ENCODE results near the gene BMP8B. TPM values are rescaled to one million over a fixed set of nuclear protein-coding genes. Genes with fewer than 3 reads are reported as not detected.
"Not testable (repeated sequence)": the region's sequence is repeated elsewhere in the genome, so short reads cannot be mapped to it uniquely, and the experiment has no call there.

The BMP8B gene
- total RNA-seq, 1 donor from 2014 or later: 0.27 TPM

DNA sequence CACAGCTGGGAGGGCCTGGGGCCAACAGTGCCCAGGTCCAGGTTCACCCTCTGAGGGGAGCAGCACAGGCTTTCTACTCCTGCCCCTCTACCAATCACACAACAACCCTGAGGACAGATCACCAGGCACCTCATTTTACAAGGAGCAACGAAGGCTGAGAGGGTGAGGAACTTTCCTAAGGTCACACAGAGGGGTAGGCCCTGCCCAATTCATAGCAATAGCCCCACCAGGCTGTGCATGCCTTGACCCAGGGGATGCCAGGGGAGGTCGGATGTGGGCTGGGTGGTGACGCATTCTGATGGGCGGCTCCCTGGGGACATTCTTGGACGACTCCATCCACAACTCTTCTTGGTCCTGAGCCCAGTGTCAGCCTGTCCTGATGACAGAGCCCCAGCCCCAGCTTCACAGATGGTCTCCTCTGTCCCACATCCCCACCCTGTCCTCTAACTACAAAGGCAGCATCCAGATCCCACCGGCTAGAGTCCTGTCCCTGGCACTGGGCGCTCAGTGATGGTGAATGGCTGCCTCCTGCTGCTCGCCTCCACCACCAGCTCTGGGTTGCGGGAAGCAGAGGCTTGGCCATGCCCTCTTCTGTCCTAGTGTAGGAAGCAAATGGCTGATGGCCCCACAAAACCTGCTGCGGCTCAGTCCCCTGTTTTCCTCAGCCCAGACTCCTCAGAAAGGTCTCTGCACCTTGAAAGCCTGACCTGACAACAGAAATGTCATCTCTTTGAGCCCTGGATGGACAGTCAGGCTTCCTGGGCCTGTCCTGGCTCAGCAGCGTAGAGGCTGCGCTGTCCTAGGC lies 2.2 kb downstream of the BMP8B start:
- DNase-seq; intact Hi-C loops (cut with DNase I): not testable (repeated sequence)
- ATAC-seq (ENCODE audit: poor library complexity): peak; percentile 8

GRCh38 chr1:39782685-39783084 lies 6.0 kb downstream of the BMP8B start:
- intact Hi-C loops (cut with DNase I); ATAC-seq (ENCODE audit: poor library complexity); DNase-seq: not testable (repeated sequence)

DNA sequence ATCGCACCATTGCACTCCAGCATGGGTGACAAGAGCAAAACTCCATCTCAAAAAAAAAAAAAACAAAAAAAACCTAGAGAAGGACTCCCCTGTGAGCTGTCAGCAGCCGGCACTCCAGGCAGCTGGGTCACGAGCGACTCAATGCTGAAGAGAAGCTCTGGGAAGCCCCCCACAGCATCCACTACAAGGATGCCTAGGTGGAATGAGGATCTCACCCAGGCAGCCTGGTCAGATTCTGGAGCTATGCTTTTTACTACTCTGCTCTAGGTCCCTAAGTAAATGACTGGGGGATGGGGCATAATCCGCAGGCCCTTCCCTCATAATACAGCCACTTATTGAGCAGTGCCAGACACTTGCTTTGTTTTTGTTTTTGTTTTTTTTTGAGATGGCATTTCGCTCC lies 6.6 kb downstream of the BMP8B start:
- DNase-seq (no peak), ATAC-seq (ENCODE audit: poor library complexity) (no peak)
- intact Hi-C loops (cut with DNase I): no loop called here

- intact Hi-C loops (cut with DNase I): no loop called here
- no peak for ATAC-seq (ENCODE audit: poor library complexity)
- DNase-seq: no peak
Measured at GRCh38 chr1:39781349-39781715, 7.3 kb downstream of the BMP8B start.

- DNase-seq (no peak), ATAC-seq (ENCODE audit: poor library complexity) (no peak)
- intact Hi-C loops (cut with DNase I): no loop called here
Measured at GRCh38 chr1:39779821-39780220, 8.8 kb downstream of the BMP8B start.

DNA sequence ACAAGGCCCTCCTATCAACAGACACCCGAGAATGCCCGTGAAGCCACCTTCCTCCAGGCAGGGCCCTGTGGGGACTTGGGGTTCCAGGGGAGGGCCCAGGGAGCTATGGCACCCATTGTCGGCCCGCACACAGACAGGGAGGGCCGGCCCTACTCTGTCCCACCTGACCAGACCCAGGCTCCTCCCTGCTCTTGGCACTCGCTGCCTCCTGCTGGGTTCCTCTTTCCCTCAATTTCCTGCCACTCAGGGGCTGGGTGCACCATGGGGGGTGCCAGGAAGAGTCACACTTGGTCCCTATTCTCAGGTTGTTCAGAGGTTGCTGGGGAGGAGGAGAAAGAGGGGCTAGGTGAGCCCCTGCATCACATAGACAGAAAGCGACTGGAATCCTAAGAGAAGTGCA lies 9.5 kb downstream of the BMP8B start:
- intact Hi-C loops (cut with DNase I): no loop called here
- DNase-seq (no peak), ATAC-seq (ENCODE audit: poor library complexity) (no peak)

- not testable (repeated sequence) for ATAC-seq (ENCODE audit: poor library complexity); DNase-seq
Measured at GRCh38 chr1:39778463-39779099, 10.1 kb downstream of the BMP8B start.

DNA sequence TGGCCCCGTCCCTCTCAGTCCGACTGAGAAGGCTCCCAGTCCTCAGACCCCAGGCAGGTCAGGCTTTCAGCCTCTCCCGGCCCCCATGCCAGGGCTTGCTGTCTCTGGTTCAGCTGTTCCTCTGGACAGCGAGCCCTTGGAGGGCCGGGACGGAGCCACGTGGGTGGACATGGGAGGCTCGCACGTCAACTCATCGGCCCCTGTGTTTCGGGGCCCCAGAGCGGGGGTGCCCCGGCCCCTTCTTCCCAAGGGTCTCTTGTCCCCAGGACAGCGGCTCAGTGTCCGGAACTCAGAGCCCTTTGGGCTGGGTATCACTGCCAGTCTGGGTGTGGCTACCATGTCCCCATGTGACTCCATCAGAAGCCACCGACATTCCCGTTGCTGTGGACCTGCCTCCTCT lies 10.8 kb downstream of the BMP8B start:
- ATAC-seq (ENCODE audit: poor library complexity); DNase-seq; intact Hi-C loops (cut with DNase I): not testable (repeated sequence)

More at GRCh38 chr1:39778463-39779099, 10.1 kb downstream of the BMP8B start:
- intact Hi-C loops (cut with DNase I): not testable (repeated sequence)

DNA sequence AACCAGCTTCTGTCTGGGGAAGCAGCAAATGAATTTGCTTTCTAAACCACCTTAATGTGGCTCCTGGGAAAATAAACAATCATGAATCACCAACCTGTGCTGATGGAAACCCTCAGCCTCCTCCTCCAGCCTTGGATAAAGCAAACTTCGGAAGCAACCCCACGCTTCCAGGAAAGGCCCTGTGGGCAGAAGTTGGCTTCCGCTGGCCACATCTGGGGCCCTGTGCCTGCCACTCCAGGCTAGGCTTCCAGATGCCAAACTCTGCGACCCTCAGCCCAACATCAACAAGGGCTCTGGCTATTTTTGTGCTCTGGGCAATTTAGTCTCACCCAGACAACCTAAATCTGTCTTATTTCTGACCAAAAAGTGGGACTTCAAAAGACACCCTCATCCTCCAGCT lies 11.4 kb downstream of the BMP8B start:
- DNase-seq (no peak), ATAC-seq (ENCODE audit: poor library complexity) (no peak)
- intact Hi-C loops (cut with DNase I): no loop called here

DNA sequence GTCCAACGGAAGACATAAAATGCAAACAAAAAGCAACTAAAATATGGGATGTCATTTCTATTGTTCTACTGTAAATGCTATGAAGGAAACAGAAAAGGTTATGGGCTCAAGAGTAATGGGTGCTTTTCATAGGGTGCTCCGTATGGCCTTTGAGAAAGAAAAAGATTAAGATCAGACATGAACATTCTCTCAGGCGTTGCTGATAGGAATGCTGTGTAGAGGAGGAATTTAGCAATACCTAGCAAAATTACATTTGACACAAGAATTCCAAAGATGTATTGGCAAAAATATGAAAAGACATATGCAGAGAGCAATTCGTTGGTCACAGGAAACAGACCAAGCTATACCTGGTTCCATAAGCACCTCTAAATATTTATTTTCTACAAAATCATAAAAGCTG lies 11.8 kb downstream of the BMP8B start:
- intact Hi-C loops (cut with DNase I): no loop called here
- DNase-seq: no peak
- ATAC-seq (ENCODE audit: poor library complexity): no peak

DNA sequence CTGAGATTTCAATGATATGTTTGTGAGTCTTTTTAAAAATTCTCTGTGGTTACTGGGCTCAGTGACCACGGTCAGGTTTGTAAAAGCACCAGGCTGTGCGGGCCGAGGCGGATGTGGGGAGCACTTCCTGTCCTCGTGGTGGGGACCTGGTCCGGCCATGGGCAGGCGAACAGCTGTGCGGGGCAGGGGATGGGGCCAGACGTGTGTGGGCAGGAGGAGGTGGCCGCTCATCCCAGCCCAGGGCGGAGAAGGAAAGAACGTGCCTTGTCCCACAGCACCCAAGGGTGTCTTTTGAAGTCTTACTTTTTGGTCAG lies 12.3 kb downstream of the BMP8B start:
- no peak for DNase-seq
- ATAC-seq (ENCODE audit: poor library complexity): no peak

DNA sequence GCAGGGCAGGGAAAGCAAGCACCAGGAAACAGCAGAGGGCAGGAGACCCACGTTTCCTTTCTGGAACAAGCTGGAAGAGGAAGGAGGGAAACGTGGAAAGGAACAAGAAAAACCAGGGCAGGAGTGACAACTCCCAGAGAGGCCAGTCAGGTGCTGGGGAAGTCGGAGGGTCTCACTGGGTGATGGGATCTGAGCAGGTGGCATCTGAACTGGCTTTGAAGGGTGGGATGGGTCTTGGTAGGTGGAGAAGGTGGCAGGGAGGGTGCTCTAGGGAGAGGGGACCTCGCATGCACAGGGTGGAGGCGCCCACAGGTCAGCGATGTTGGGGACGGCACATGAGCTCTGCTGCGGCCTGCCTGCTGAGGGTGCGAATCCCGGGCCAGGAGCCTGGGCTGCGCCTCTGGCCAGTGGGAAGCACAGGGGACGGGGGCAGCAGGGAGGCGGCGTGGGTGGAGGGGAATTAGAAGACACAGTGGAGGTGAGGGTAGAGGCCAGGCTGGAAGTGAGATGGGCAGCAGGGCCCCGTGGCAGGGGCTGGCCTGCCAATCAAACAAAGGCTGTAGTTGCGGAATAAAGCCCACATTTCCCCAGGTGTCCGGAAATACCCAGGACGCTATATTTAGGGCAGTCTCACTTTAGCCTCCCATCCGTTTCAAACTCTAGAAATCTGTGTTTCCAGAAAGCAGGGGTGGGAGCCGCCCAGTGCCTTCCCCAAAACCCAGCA lies 12.8 kb downstream of the BMP8B start:
- DNase-seq; ATAC-seq (ENCODE audit: poor library complexity); intact Hi-C loops (cut with DNase I): not testable (repeated sequence)

More for the DNA sequence above, 12.3 kb downstream of the BMP8B start:
- intact Hi-C loops (cut with DNase I): no loop called here

GRCh38 chr1:39775141-39775540 lies 13.5 kb downstream of the BMP8B start:
- ATAC-seq (ENCODE audit: poor library complexity); intact Hi-C loops (cut with DNase I); DNase-seq: not testable (repeated sequence)

DNA sequence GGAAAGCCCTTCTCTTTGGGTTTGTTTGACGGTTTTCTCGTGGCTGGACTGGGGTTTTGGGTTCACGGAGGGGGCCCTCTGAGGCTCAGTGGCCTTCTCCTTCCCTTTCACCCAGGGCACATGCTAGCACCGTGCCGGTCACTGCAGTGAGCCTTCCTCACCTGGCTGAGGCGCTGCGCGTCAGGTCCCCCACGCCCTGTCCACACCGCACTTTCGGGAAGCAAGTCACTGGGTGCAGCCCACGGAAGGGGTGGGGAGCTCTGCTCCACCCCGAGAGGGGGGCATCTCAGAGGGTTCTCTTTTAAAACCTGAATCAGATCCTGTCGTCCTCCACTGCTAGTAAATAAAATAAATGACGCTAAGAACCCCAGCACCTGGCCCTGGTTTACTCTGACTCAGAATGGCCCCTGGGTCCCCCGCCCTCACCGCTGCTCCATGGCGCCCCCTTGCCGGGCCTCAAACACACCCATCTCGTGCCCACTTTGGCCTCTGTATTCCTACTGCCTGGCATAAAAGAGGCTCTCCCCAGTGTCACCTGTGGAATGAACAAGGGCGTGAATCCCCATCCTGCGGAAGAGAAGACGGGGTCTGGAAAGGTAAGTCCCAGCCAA lies 15.2 kb downstream of the BMP8B start:
- intact Hi-C loops (cut with DNase I); ATAC-seq (ENCODE audit: poor library complexity); DNase-seq: not testable (repeated sequence)

DNA sequence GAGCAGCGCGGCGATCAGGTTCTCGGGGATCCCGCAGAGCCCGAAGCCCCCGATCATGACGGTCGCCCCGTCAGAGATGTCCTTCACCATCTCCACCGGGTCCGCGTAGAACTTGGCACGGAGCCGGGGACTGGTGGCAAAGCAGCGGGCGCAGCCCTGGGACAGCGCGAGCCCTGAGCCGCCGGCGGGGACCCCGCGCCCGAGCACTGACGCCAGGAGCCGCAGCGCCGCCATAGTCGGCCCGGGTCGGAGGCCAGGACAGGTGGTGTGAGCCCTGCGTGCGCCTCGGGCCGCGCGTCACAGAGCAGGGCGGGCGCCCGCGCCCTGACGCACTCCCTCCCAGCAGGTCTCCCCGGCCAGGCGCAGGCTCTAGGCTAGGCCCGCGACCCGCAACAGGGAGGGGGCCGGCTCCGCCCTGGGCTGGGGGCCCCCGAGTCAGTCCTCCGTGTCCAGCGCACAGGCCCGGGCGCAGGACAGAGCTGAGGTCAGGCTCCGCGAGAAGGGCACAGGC lies 17.6 kb downstream of the BMP8B start, which contains the start of gene OXCT2:
OXCT2 (minus strand) TSS at position 327 of the 511 bp plus-strand sequence; CDS start at position 234, 93 bp downstream.
- peak; percentile 39 for ATAC-seq (ENCODE audit: poor library complexity)
- intact Hi-C loops (cut with DNase I); DNase-seq: not testable (repeated sequence)

GRCh38 chr1:39770100-39771021 lies 18.3 kb downstream of the BMP8B start:
- intact Hi-C loops (cut with DNase I); DNase-seq: not testable (repeated sequence)
- ATAC-seq (ENCODE audit: poor library complexity): peak; percentile 28

DNA sequence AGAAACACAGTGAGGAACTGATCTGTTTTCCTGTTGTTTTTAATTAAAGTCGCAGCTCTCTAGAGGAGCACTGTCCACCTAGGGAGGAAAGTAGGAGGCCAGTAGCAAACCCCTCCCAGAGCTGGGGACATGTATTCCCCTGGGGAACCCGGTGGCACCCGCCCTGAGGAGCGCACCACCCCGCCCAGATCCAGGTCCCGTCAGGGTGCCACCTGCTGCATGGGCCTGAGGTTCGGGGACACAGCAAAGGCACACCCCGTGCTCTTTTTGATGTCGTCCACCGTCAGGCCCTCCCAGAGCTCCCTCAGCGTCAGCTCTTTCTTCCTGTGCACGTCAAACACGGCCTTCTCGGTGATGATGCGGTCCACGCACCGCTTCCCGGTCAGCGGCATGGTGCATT lies 19.2 kb downstream of the BMP8B start:
- ATAC-seq (ENCODE audit: poor library complexity); DNase-seq; intact Hi-C loops (cut with DNase I): not testable (repeated sequence)

- intact Hi-C loops (cut with DNase I); ATAC-seq (ENCODE audit: poor library complexity); DNase-seq: not testable (repeated sequence)
Measured at GRCh38 chr1:39766466-39766865, 22.2 kb downstream of the BMP8B start.
